HG02642 (cell line): ENCODE results near the gene GPAT3.
"Not testable (repeated sequence)": the region's sequence is repeated elsewhere in the genome, so short reads cannot be mapped to it uniquely, and the experiment has no call there.

Experiments used
- ATAC-seq: cut with Tn5 transposase; IDR thresholded peaks from one replicate; pipeline ENCODE4 v1.9.1; 2021; ENCODE audit warnings: mild to moderate bottlenecking; ENCODE audit not compliant: unreplicated experiment, poor library complexity

GPAT3 gene

GRCh38 chr4:83548151-83548905, 12.4 kb downstream of the GPAT3 start:
- peak; percentile 97 for ATAC-seq

DNA sequence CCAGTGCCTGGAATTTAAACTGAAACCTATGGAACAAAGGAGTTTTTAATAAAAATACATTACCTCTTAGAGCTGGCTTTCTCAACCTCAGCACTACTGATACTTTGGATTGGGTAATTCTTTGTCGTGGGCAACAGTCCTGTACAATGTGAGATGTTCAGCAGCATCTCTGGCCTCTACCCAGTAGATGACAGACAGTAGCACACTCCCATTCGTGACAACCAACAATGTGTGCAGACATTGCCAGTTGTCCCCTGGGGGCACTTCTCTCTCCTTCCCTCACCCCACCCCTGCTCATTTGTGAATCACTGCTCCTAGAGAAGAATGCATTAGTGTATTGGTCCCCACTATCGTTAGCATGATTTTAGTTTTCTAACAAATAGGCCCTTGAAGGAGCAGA, 16.2 kb downstream of the GPAT3 start:
- ATAC-seq, result no peak

GRCh38 chr4:83552924-83553323, 17.0 kb downstream of the GPAT3 start:
- ATAC-seq, result no peak

GRCh38 chr4:83556006-83556707, 20.2 kb downstream of the GPAT3 start:
- no peak for ATAC-seq

DNA sequence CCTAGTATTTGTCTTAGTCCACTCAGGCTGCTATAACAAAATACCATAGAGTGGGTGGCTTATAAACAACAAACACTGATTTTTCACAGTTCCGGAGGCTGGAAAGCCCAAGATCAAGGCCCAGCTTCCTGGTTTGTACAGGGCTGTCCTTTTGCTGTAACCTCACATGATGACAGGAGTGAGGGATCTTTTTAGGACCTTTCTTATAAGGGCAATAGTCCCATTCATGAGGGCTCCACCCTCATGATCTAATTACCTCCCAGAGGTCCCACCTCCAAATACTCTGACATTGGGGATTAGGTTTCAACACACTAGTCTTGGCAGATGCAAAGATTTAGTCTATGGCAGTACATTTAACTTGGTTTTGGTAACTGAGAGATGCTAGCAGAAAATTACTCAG, 20.9 kb downstream of the GPAT3 start:
- ATAC-seq, result no peak

- no peak for ATAC-seq
Observed at GRCh38 chr4:83558059-83558653, 22.2 kb downstream of the GPAT3 start.

- no peak for ATAC-seq
Observed at GRCh38 chr4:83558680-83559079, 22.8 kb downstream of the GPAT3 start.

GRCh38 chr4:83560523-83560922, 24.6 kb downstream of the GPAT3 start:
- no peak for ATAC-seq

DNA sequence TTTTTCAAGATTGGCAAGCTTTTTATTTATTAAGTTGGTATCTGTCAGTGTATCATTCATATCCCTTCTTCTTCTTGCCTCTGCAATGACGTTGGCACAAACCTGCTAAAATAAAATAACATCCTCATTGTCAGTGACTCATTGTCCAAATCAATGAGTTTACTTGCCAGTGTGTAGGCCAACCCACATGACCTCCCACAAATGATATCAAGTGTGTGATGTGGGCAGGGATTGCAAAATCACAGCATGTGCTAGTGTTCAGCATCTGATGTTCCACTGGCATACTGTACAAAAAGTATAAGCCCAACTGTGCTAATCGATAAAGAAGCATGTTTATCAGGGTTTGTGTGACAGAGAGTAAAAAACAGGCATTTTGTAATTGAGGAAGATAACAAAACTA, 25.5 kb downstream of the GPAT3 start:
- no peak for ATAC-seq

DNA sequence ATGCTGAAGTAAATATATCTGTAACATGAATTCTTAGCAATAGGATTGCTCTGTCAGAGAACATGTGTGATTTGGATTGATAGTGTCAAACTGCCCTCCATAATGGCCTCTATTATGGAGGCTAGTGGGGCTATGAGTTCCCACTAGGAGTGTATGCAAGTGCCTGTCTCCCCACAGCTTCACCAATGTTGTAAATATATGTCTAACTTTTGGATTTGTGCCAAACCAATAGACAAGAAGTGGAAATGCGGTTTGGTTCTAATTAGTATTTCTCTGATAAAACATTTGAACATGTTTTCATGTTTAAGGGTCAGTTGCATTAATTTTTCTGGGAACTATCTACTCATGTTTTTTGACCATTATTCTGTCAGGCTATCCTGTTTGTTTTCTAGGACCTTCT, 28.1 kb downstream of the GPAT3 start:
- no peak for ATAC-seq

GRCh38 chr4:83568062-83568461, 32.2 kb downstream of the GPAT3 start:
- ATAC-seq, result no peak

GRCh38 chr4:83569429-83569828, 33.5 kb downstream of the GPAT3 start:
- no peak for ATAC-seq

GRCh38 chr4:83569987-83570386, 34.1 kb downstream of the GPAT3 start:
- no peak for ATAC-seq

- ATAC-seq, result no peak
Observed at GRCh38 chr4:83572848-83573247, 36.9 kb downstream of the GPAT3 start.

DNA sequence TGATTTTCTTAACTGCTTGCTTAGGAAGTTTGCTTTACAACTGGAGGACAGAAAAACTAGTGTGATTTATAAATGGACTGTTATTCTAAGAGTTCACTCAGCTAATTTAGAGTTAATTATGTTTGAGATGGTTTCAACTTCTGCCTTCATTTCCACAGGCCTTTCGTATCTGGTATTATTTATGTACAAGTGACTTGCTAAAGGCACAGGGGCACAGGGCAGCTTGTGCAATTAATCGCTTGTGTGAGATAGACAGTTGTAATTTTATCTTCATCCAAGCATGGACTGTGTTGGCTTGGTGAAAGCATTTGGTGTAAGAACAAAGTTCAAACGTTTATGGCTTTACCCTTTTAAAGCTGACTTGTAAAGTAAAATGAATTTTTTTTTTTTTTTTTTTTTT, 38.3 kb downstream of the GPAT3 start:
- ATAC-seq, result no peak

- ATAC-seq, result not testable (repeated sequence)
Observed at GRCh38 chr4:83576237-83576636, 40.3 kb downstream of the GPAT3 start.

DNA sequence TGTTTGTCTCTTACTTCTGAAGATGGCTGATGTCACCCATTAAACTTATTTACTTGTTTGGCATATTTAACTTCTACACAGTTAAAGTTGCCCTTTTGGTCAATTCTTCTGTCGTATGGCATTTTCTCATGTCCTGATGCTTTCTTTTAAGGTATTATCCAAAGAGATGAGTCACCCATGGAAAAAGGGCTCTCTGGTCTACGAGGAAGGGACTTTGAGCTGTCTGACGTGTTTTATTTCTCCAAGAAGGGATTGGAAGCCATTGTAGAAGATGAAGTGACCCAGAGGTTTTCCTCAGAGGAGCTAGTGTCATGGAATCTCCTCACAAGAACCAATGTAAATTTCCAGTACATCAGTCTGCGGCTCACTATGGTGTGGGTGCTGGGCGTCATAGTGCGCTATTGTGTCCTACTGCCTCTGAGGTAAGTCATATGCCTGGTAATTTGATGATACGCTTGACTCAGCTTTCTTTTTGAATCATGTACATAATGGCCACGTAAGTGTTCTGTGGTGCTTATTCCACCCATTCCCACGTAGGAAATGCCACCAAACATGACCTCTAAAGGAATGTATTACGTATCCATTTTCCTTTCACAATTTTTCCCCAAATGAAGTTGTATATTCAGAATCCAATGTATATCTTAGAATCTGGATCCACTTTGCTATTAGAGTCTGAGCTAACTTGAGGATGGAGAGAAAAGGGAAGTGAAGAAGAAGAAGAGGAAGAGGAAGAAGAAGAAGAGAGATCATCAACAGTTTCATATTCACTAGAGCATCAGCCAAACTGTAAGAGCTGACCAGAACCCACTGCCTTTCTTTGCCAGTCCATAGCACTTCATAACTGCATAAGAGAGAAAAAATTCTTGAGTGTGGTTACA, 45.7 kb downstream of the GPAT3 start:
- peak; percentile 86 for ATAC-seq

DNA sequence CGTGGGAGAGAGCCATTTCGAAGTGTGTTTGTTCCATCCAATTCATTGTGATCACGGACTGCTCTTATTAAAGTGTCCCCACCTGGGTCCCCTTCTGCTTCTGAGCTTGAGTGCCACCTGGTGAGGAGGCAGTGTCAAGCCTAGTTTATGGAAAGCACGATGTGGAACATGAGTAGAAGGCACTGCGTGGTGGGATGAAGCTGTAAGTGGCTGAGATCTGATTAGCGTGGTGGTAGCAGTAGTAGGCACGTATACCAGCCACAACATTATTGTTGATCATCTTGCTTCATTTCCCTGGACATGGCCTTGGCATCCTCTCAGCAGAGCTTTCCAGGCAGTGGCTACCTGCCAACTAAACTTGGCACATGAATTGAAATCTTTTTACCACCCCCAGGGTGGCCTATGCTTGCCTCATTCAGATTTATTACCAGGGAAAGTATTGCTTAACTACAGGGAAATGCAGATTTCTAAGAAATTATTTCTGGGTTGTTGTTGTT, 46.4 kb downstream of the GPAT3 start:
- peak; percentile 75 for ATAC-seq

- ATAC-seq, result no peak
Observed at GRCh38 chr4:83585982-83586508, 50.1 kb downstream of the GPAT3 start.

DNA sequence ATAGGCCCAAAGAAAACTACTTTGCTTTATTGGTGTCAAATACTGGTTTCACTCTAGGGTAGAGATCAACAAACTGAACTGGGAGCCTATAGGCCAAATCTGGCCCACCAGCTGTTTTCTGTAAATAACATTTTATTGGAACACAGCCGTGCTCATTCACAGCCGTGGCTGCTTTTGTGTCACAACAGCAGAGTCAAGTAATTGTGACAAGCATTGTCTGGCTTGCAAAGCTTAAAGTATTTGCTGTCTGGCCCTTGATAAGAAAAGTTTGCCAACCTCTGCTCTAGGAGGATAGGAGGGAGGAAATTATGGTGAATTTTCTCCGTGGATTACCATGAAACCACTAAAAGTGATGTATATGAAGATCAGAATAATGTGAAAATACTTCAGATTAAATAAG, 53.4 kb downstream of the GPAT3 start:
- ATAC-seq, result no peak
